ENCODE measurements around the gene RFX2. TPM values are rescaled to one million over a fixed set of nuclear protein-coding genes. Genes with fewer than 3 reads are reported as not detected.
"Not testable (repeated sequence)": the region's sequence is repeated elsewhere in the genome, so short reads cannot be mapped to it uniquely, and the experiment has no call there.

RFX2 gene
- total RNA-seq, 2 donors from 2014 or later = 14.0 to 14.8 TPM

DNA sequence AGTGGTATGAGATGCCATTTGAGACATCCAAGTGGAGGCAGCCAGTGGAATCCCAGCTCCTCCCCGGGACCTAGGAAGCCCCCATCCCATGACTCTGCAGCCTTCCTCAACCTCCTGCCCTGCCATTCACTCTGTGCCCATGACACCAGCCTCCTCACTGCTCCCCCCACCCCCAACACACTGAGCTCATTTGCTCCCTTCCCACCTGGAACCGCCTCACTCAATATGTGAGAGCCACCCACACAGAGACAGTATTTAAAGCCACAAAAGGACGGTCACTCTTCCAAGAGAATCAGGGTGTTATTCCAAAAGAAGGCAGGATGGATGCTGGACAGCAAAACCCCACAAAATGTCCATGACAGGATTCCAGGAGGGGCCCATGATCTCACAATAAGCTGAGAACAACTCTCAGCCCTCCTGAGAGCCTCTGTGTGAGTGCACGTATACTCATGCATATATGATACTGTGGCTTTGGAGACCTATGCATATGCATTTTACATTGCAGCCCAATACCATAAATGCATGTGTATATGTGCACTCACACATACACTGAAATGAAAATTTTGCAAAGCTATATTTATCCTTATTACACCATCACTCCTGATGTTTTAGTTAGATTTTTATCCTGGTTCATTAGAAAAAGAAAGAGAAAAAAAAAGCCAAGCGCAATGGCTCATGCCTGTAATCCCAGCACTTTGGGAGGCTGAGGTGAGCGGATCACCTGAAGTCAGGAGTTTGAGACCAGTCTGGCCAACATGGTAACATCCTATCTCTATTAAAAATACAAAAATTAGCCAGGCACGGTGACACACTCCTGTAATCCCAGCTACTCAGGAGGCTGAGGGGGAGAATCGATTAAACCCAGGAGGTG, 121.5 kb downstream of the RFX2 start:
- ATAC-seq = no peak

DNA sequence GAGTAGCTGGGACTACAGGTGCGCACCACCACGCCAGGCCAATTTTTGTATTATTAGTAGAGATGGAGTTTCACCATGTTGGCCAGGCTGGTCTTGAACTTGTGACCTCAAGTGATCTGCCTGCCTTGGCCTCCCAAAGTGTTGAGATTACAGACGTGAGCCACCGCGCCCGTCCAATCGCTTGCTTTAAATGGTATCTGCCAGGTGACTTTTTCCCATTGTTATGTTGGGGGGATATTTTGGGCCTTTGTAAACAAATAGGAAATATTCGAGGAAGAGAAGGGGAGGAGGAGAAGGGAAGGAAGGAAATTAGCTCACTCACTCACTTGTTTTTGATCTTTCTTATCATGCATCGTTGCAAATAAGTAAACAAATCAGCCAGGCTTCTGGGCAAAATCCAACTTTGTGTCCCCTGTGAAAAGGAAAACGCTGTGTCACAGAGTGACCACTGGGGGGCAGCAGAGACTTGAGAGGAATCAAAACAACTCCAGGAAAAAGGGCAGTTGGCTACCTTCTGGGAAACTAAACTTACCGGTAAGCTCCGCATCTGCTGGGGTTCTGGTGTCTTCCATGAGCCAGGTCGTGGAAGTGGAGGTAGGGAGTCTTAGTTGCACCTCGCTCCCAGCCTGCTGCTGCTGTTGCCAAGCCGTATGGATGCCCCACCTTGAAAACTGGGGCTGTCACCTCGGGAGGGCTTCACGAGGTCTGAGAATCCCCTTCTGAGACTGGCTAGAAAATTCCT, 123.1 kb downstream of the RFX2 start:
- DNase-seq (peak; percentile 90 to 93 (median 91)), ATAC-seq (peak; percentile 89)
- Histone ChIP-seq H3K4me3 (no peak overlapping the region), H3K4me1 (peaks cover 13% of the 10 kb centered on the region), H3K27ac (peak overlapping the region; percentile 25 to 50 (median 30)), H3K36me3 (replicated peaks in 1 of 2; ENCODE audit: insufficient read depth in 1 of 2, low read depth in 2 of 2) (no peaks in the 10 kb centered on the region), H3K27me3 (no peaks in the 10 kb centered on the region), H3K9me3 (no peaks in the 10 kb centered on the region)
- intact Hi-C loops (cut with DNase I) = no loop called here
- 11 to 18% methylated on average over 16 to 17 of the region's 17 CpGs for WGBS, 2 donors
- TF ChIP-seq, protein P1, sequence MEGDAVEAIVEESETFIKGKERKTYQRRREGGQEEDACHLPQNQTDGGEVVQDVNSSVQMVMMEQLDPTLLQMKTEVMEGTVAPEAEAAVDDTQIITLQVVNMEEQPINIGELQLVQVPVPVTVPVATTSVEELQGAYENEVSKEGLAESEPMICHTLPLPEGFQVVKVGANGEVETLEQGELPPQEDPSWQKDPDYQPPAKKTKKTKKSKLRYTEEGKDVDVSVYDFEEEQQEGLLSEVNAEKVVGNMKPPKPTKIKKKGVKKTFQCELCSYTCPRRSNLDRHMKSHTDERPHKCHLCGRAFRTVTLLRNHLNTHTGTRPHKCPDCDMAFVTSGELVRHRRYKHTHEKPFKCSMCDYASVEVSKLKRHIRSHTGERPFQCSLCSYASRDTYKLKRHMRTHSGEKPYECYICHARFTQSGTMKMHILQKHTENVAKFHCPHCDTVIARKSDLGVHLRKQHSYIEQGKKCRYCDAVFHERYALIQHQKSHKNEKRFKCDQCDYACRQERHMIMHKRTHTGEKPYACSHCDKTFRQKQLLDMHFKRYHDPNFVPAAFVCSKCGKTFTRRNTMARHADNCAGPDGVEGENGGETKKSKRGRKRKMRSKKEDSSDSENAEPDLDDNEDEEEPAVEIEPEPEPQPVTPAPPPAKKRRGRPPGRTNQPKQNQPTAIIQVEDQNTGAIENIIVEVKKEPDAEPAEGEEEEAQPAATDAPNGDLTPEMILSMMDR (IDR thresholded peaks at IDR 0.05) = peak; percentile 94 to 98 (median 98)
- no peak for TF ChIP-seq POLR2A (IDR thresholded peaks at IDR 0.05)

More for the DNA sequence above, 121.5 kb downstream of the RFX2 start:
- TF ChIP-seq POLR2A (IDR thresholded peaks at IDR 0.05) = no peak
- TF ChIP-seq, protein P1 (IDR thresholded peaks at IDR 0.05) = no peak
- intact Hi-C loops (cut with DNase I) = no loop called here
- DNase-seq = no peak
- no peaks in the 10 kb centered on the region for H3K36me3 ChIP-seq (replicated peaks in 1 of 2; ENCODE audit: insufficient read depth in 1 of 2, low read depth in 2 of 2)
- WGBS, 2 donors = 81 to 84% methylated on average over 8 of the region's 8 CpGs
- H3K9me3 ChIP-seq = no peaks in the 10 kb centered on the region
- H3K27me3 ChIP-seq = no peaks in the 10 kb centered on the region
- peaks cover 13% of the 10 kb centered on the region for H3K4me1 ChIP-seq
- no peak overlapping the region for H3K4me3 ChIP-seq
- no peak overlapping the region for H3K27ac ChIP-seq

DNA sequence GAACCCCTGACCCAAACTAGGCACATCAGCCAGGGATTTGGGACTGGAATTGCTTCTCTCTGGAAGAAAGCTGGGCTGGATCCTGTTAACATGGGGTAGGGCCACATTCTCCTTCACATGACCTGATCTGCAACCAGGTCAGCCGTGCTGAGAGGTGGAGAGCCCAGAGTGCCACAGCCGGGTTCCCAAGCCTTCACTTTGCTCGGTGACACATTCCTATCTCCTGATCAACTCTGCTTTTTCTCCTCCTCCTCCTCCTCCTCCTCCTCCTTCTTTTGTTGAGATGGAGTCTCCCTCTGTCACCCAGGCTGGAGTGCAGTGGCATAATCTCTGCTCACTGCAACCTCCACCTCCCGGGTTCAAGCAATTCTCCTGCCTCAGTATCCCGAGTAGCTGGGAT, 124.5 kb downstream of the RFX2 start:
- not testable (repeated sequence) for DNase-seq
- 85% methylated on average over 5 of the region's 5 CpGs for WGBS, 2 donors

DNA sequence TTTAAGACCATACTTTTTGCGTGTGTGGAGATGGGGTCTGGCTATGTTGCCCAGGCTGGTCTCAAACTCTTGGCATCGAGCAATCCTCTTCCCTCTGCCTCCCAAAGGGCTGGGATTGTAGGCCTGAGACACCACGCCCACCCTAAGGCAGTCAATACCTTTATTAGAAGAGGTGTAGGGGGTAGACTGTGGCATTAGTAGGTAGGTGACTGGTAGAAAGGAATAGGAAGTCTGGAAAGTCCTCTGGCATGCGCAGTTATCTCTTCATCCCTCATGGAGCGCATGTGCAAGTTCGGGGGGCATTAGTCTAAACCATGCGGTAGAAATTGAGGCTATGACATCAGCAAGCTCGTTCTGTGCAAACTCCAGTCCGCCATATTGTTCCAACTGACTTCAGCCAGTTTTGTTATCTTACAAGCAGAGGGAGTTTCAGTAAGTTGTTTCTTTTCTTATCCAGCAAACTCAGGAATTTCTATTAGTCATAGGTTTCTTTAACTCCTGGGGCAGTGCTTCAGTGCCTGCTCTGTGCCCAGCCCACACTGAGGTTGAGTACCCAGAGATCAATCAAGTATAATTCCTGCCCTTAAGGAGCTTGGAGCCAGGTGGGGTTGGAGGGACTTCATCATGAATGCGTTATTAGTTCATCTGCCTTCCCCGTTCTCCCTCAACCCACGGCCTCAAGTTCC, 125.1 kb downstream of the RFX2 start:
- intact Hi-C loops (cut with DNase I) = no loop called here
- peak overlapping the region in 1 of 4 donors; percentile 42 for H3K27ac ChIP-seq
- H3K4me3 ChIP-seq = no peak overlapping the region
- H3K36me3 ChIP-seq (replicated peaks in 1 of 2; ENCODE audit: insufficient read depth in 1 of 2, low read depth in 2 of 2) = no peaks in the 10 kb centered on the region
- DNase-seq (peak in 1 of 4 donors; percentile 51), ATAC-seq (no peak)
- TF ChIP-seq POLR2A (IDR thresholded peaks at IDR 0.05) = no peak
- TF ChIP-seq, protein P1 (IDR thresholded peaks at IDR 0.05) = no peak
- H3K9me3 ChIP-seq = no peaks in the 10 kb centered on the region
- 82 to 87% methylated on average over 12 of the region's 12 CpGs for WGBS, 2 donors
- no peaks in the 10 kb centered on the region for H3K27me3 ChIP-seq
- H3K4me1 ChIP-seq = peaks cover 13% of the 10 kb centered on the region

More for the DNA sequence above, 124.5 kb downstream of the RFX2 start:
- H3K4me3 ChIP-seq; ATAC-seq; H3K27me3 ChIP-seq; H3K9me3 ChIP-seq; intact Hi-C loops (cut with DNase I); H3K36me3 ChIP-seq (replicated peaks in 1 of 2; ENCODE audit: insufficient read depth in 1 of 2, low read depth in 2 of 2): not testable (repeated sequence)
- H3K4me1 ChIP-seq = peaks cover 13% of the 10 kb centered on the region
- peak overlapping the region in 1 of 4 donors; percentile 7 for H3K27ac ChIP-seq

DNA sequence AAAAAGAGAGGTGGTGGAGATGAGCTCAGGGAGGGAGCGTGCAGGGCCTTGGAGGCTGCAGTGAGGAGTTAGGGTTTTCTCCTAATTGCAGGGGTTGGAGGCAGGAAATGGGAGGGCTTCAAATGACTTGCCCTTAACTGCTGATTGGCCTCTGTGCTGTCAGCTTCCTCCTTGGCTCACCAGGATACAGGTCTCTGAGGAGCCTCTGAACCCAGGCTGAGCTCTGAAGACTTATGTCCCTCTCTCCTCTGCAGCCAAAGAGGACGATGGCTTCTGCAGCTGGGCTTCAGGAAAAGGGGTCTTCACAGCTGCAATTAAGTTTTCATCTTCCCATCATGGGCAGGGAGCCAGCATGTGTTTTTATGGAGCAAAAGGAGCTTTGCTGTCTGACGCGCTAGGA, 125.7 kb downstream of the RFX2 start:
- TF ChIP-seq, protein P1 (IDR thresholded peaks at IDR 0.05) = no peak
- TF ChIP-seq POLR2A (IDR thresholded peaks at IDR 0.05) = no peak
- no peak for DNase-seq
- 72 to 92% methylated on average over 4 of the region's 4 CpGs for WGBS, 2 donors
- H3K27ac ChIP-seq = peak overlapping the region in 1 of 4 donors; percentile 42
- H3K9me3 ChIP-seq = no peaks in the 10 kb centered on the region
- peaks cover 13% of the 10 kb centered on the region for H3K4me1 ChIP-seq
- intact Hi-C loops (cut with DNase I) = no loop called here
- H3K27me3 ChIP-seq = no peaks in the 10 kb centered on the region
- ATAC-seq = no peak
- H3K4me3 ChIP-seq = no peak overlapping the region
- no peaks in the 10 kb centered on the region for H3K36me3 ChIP-seq (replicated peaks in 1 of 2; ENCODE audit: insufficient read depth in 1 of 2, low read depth in 2 of 2)

Data from body of pancreas (tissue), 4 donors.